Activated CD4-positive, alpha-beta memory T cell treated with anti-CD3 and anti-CD28 coated beads for 36 hours (primary cell): ENCODE data around the gene PTPRN2. TPM values are rescaled to one million over a fixed set of nuclear protein-coding genes. Genes with fewer than 3 reads are reported as not detected.
"Not testable (repeated sequence)": the region's sequence is repeated elsewhere in the genome, so short reads cannot be mapped to it uniquely, and the experiment has no call there.

Source experiments
- CTCF ChIA-PET: fragments of 350-600 bp; sonication (Branson Sonifier 250); formaldehyde crosslinking; loops from one replicate; lab custom pipeline; 2021; ENCODE audit warnings: antibody characterized with exemption, inconsistent platforms; lab: Charles Lee
- POLR2A ChIA-PET: fragments of 350-600 bp; sonication (Branson Sonifier 250); formaldehyde crosslinking; loops from one replicate; lab custom pipeline; 2021; ENCODE audit warnings: antibody characterized with exemption; lab: Charles Lee
- DNase-seq: peaks from one replicate; pipeline ENCODE4 v3.0.0-alpha.2; 2020
- H3K27ac Mint-ChIP-seq: one replicate; pipeline ENCODE4 v1.8.0; 2021; ENCODE audit warnings: mixed read lengths
- H3K27me3 Mint-ChIP-seq: one replicate; pipeline ENCODE4 v1.8.0; 2021; ENCODE audit warnings: mixed read lengths
- H3K36me3 Mint-ChIP-seq: one replicate; pipeline ENCODE4 v1.8.0; 2021; ENCODE audit warnings: mixed read lengths
- H3K4me1 Mint-ChIP-seq: one replicate; pipeline ENCODE4 v1.8.0; 2021; ENCODE audit warnings: low read depth, mixed read lengths
- H3K4me3 Mint-ChIP-seq: one replicate; pipeline ENCODE4 v1.8.0; 2021; ENCODE audit warnings: mild to moderate bottlenecking, mixed read lengths
- H3K9me3 Mint-ChIP-seq: one replicate; pipeline ENCODE4 v1.8.0; 2021; ENCODE audit warnings: mixed read lengths
- intact Hi-C: fragments of 100-400 bp; cut with micrococcal nuclease; formaldehyde crosslinking; loops from one replicate; pipeline ENCODE4 v1.15.1; 2023
- total RNA-seq, 2 experiments: library from RNA; stranded (reverse); gene quantifications; one replicate each; pipeline ENCODE4 v1.2.3, GENCODE V29; 2021

PTPRN2 gene
- total RNA-seq, 2 experiments from 2014 or later = 0.51 to 0.64 TPM

DNA sequence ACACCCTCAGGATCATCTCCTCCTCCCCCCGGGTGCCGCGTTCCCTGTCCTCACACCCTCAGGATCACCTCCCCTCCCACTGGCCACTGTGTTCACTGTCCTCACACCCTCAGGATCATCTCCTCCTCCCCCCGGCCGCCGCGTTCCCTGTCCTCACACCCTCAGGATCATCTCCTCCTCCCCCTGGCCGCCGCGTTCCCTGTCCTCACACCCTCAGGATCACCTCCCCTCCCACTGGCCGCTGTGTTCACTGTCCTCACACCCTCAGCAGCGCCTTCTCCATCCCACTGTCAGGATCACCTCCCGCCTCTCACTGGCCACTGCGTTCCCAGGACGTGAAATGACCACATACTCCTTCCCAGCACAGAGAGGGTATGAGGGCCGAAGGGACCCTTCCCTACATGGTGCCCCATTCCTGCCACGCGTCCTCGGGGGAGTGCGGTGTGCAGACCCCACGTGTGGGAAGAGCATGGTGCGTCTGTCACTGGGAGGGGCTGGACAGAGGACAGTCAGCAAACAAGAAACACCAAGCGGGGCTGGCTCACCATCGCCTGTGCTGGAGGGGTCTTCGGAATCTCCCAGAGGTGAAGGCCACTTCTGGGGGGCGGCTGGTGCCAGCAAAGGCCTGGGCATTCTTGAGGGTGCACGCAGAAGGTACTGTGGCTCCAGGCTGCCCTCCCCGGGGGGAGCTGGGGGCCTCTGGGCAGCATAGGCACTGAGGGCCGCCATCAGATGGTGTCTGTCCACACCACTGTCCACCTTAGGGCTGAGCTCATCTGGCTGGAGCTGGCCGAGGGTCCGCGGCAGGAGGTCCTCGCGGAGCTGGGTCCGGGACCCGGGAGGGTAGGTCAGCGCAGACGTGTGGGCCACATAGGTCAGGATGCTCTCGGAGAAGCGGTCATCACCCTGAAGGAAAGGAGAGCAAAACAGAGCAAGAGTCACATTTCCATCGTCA is 421.0 kb downstream of the PTPRN2 start:
- Mint-ChIP-seq H3K27me3 (no peaks in the 10 kb centered on the region), H3K4me3 (no peak overlapping the region)
- POLR2A ChIA-PET = no interaction called here

DNA sequence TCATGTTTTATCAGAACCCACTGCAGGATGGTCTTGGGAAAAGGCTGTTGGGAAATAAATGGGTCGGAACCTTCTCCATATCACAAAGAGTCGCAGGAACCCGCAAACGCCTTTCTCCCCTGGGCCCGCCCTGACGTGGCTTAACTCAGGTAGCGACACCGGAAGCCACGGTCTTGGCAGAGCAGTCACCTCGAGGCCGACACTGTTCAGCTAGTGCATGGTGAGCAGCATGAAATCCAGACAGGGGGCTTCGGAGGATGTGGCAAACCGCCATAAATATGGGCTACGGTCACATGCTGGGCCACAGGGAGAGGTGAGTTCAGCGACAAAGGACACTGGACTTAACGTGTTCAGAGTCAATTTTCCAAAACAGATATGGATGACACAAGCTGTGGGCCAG is 421.9 kb downstream of the PTPRN2 start:
- ChIA-PET POLR2A (no interaction called here), CTCF (no interaction called here)
- no peak for DNase-seq
- Mint-ChIP-seq H3K9me3 (no peaks in the 10 kb centered on the region), H3K27me3 (no peaks in the 10 kb centered on the region), H3K27ac (no peak overlapping the region), H3K36me3 (no peaks in the 10 kb centered on the region), H3K4me1 (no peaks in the 10 kb centered on the region), H3K4me3 (no peak overlapping the region)
- intact Hi-C loops = no loop called here

More for the DNA sequence above, 421.0 kb downstream of the PTPRN2 start:
- no peak for DNase-seq
- Mint-ChIP-seq H3K36me3 (no peaks in the 10 kb centered on the region), H3K9me3 (no peaks in the 10 kb centered on the region), H3K27ac (no peak overlapping the region), H3K4me1 (no peaks in the 10 kb centered on the region)
- CTCF ChIA-PET = no interaction called here
- intact Hi-C loops = no loop called here

DNA sequence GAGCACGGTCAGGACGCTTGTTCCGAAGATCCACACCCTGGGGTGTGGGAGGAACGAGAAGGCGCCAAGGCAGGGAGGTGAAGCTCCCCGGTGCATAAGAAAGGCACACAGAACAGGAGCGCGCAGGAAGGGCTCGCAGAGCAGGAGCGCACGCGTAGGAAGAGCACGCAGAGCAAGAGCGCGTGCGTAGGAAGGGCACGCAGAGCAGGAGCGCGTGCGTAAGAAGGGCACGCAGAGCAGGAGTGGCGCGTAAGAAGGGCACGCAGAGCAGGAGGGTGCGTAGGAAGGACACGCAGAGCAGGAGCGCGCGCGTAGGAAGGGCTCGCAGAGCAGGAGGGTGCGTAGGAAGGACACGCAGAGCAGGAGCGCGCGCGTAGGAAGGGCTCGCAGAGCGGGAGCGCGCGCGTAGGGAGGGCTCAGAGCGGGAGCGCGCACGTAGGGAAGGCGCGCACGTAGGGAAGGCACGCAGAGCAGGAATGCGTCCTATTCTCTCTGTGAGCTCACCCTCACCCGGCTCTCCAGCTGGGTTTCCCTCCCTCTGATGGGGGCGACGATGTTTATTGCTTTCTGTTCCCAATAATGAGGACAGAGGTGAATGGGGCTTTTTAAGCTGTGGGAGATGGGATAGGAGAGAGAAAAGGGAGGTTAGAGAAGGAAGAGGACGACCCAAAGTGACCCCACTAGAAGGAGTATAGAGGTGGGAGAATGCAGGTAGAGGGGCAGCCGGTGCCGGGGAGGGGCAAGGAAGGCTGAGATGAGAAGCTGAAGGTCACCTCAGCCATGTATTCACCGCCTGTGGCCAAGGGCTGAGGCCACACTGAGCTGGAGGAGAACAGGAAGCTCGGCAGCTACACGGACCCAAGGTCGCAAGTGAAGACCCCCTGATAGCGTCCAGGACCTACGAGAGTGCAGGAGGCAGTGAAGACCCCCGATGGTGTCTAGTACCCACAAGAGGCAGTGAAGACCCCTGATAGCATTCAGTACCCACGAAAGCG is 423.2 kb downstream of the PTPRN2 start:
- H3K9me3 Mint-ChIP-seq = no peaks in the 10 kb centered on the region
- no peak overlapping the region for H3K4me3 Mint-ChIP-seq
- CTCF ChIA-PET = no interaction called here

DNA sequence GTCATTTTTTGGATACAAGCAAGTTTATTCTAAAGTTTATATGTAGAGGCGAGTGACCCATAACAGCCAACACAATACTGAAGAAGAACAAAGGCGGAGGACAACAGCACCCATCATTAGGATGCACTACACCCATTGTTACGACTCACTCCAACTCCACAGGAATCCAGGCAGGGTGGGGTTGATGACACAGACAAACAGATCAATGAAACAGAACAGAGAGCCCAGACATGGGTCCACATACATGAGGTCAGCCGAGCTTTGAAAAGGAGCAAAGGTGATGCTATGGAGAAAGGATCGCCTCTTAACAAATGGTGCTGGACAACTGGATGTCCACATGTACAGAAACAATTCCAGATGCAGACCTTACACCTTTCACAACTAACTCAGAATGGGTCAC is 426.4 kb downstream of the PTPRN2 start:
- Mint-ChIP-seq H3K27ac (no peak overlapping the region), H3K36me3 (no peaks in the 10 kb centered on the region), H3K27me3 (no peaks in the 10 kb centered on the region), H3K4me3 (no peak overlapping the region), H3K4me1 (no peaks in the 10 kb centered on the region), H3K9me3 (no peaks in the 10 kb centered on the region)
- POLR2A ChIA-PET = no interaction called here
- intact Hi-C loops = no loop called here
- no peak for DNase-seq
- CTCF ChIA-PET = no interaction called here

More for the DNA sequence above, 423.2 kb downstream of the PTPRN2 start:
- Mint-ChIP-seq H3K27ac (no peak overlapping the region), H3K4me1 (no peaks in the 10 kb centered on the region), H3K27me3 (no peaks in the 10 kb centered on the region), H3K36me3 (no peaks in the 10 kb centered on the region)
- intact Hi-C loops = no loop called here
- no peak for DNase-seq
- POLR2A ChIA-PET = no interaction called here

DNA sequence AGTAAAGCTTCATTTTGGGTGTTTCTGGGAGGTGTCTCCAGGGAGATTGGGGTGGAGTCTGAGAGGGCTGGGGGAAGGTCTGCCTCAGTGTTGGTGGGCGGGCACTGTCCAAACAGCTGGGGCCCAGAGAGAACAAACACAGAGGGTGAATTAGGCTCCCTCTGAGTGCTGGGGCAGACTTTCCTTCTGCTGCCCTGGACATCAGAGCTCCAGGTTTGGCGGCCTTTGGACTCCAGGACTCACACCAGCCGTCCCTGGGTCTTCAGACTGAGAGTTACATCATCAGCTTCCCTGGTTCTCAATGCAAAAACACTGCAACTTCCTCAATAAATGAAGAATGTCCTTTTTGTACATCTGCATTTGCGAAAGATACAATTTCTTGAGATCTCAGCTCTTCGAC is 427.4 kb downstream of the PTPRN2 start:
- H3K27ac Mint-ChIP-seq = no peak overlapping the region
- no peaks in the 10 kb centered on the region for H3K36me3 Mint-ChIP-seq
- intact Hi-C loops = no loop called here
- H3K4me1 Mint-ChIP-seq = no peaks in the 10 kb centered on the region
- ChIA-PET CTCF (no interaction called here), POLR2A (no interaction called here)
- no peaks in the 10 kb centered on the region for H3K27me3 Mint-ChIP-seq
- no peak overlapping the region for H3K4me3 Mint-ChIP-seq
- no peak for DNase-seq
- H3K9me3 Mint-ChIP-seq = peaks cover 5% of the 10 kb centered on the region

DNA sequence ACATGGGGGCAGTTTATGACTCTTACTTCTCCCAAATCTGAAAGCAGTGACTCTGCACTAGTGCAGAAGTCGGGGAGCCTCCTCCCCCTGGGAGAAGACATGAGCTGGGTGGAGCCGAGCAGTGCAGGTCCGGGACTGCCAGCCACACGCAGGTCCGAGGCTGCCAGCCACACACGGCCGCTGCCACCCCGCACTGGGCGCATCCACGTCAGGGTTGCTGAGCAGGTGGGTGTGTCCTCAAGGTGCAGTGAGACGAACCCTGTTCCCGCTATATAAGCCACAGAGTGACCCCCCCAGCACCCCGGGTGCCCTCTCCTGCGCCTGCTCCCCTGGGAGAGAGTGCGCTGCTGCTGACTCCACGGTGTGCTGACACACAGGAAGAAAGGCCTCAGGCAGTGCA is 430.2 kb downstream of the PTPRN2 start:
- no peaks in the 10 kb centered on the region for H3K36me3 Mint-ChIP-seq
- no peak overlapping the region for H3K4me3 Mint-ChIP-seq
- no peaks in the 10 kb centered on the region for H3K4me1 Mint-ChIP-seq
- POLR2A ChIA-PET = no interaction called here
- DNase-seq = no peak
- CTCF ChIA-PET = no interaction called here
- H3K27ac Mint-ChIP-seq = no peak overlapping the region
- peaks cover 5% of the 10 kb centered on the region for H3K9me3 Mint-ChIP-seq
- intact Hi-C loops = no loop called here
- H3K27me3 Mint-ChIP-seq = no peaks in the 10 kb centered on the region

DNA sequence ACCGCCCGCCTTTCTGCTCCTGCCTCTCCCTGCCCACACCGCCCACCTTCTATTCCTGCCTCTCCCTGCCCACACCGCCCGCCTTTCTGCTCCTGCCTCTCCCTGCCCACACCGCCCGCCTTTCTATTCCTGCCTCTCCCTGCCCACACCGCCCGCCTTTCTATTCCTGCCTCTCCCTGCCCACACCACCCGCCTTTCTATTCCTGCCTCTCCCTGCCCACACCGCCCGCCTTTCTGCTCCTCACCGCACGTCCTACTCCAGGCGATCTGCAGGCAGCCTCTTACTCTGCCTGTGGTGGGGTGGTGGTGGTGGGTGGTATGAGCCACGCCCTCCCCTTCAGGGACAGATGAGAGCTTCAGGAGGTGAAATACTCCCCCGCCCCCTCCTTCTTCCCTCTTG is 436.4 kb downstream of the PTPRN2 start:
- H3K9me3 Mint-ChIP-seq, intact Hi-C loops, H3K27ac Mint-ChIP-seq, H3K4me1 Mint-ChIP-seq, H3K4me3 Mint-ChIP-seq, H3K27me3 Mint-ChIP-seq, CTCF ChIA-PET, POLR2A ChIA-PET, H3K36me3 Mint-ChIP-seq: not testable (repeated sequence)
- peak; percentile 31 for DNase-seq

DNA sequence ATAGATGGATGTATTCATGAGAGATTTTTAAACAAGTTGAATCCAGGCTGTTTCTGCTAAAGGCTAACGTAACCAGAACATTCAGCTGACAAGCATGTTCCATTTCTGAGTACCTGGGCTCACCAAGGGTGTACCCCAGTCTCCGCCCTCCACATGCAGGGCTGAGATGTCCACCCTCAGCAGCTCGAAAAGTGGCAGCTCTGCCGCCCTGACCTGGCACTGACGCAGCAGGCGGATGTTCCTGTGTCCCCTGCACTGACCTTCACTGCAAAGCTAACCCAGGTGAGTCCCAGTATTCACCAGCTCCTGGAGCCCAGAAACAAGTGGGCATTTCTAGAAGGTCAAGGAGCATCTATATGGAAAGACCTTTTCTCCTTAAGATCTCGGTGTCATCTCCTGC is 437.4 kb downstream of the PTPRN2 start:
- no peak for DNase-seq
- H3K9me3 Mint-ChIP-seq = peaks cover 4% of the 10 kb centered on the region
- no peaks in the 10 kb centered on the region for H3K36me3 Mint-ChIP-seq
- ChIA-PET POLR2A (no interaction called here), CTCF (no interaction called here)
- H3K27ac Mint-ChIP-seq = no peak overlapping the region
- H3K4me3 Mint-ChIP-seq = no peak overlapping the region
- H3K4me1 Mint-ChIP-seq = no peaks in the 10 kb centered on the region
- intact Hi-C loops = no loop called here
- no peaks in the 10 kb centered on the region for H3K27me3 Mint-ChIP-seq

DNA sequence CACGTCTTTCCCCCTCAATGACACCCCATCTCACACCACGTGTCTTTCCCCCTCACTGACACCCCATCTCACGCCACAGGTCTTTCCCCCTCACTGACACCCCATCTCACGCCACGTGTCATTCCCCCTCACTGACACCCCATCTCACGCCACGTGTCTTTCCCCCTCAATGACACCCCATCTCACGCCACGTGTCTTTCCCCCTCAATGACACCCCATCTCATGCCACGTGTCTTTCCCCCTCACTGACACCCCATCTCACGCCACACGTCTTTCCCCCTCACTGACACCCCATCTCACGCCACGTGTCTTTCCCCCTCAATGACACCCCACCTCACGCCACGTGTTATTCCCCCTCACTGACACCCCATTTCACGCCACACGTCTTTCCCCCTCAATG is 440.2 kb downstream of the PTPRN2 start:
- H3K4me3 Mint-ChIP-seq, H3K27me3 Mint-ChIP-seq, H3K36me3 Mint-ChIP-seq, H3K9me3 Mint-ChIP-seq, intact Hi-C loops, H3K4me1 Mint-ChIP-seq, H3K27ac Mint-ChIP-seq, POLR2A ChIA-PET, DNase-seq, CTCF ChIA-PET: not testable (repeated sequence)

DNA sequence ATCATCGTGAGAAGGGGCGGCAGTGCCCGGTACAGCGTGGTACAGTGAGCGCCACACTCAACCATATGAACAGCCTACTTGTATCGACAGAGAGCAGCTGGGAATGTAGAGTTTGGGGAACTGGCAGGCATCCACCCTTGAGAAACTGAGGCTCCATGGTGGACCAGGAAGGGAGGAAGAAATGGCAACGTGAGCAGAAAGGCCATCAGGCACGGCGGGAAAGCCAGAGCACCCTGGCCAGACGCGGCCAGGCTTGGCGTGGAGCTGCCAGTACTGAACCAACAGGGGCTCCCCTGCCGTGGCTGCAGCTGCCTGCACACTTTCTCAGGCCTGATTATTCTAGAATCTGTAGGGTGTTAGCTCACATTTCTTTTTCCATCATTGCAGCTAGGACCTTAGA is 442.3 kb downstream of the PTPRN2 start:
- ChIA-PET CTCF (no interaction called here), POLR2A (no interaction called here)
- H3K4me1 Mint-ChIP-seq = no peaks in the 10 kb centered on the region
- no peak for DNase-seq
- no peaks in the 10 kb centered on the region for H3K36me3 Mint-ChIP-seq
- H3K4me3 Mint-ChIP-seq = no peak overlapping the region
- H3K27me3 Mint-ChIP-seq = no peaks in the 10 kb centered on the region
- H3K9me3 Mint-ChIP-seq = peaks cover 7% of the 10 kb centered on the region
- intact Hi-C loops = no loop called here
- no peak overlapping the region for H3K27ac Mint-ChIP-seq

DNA sequence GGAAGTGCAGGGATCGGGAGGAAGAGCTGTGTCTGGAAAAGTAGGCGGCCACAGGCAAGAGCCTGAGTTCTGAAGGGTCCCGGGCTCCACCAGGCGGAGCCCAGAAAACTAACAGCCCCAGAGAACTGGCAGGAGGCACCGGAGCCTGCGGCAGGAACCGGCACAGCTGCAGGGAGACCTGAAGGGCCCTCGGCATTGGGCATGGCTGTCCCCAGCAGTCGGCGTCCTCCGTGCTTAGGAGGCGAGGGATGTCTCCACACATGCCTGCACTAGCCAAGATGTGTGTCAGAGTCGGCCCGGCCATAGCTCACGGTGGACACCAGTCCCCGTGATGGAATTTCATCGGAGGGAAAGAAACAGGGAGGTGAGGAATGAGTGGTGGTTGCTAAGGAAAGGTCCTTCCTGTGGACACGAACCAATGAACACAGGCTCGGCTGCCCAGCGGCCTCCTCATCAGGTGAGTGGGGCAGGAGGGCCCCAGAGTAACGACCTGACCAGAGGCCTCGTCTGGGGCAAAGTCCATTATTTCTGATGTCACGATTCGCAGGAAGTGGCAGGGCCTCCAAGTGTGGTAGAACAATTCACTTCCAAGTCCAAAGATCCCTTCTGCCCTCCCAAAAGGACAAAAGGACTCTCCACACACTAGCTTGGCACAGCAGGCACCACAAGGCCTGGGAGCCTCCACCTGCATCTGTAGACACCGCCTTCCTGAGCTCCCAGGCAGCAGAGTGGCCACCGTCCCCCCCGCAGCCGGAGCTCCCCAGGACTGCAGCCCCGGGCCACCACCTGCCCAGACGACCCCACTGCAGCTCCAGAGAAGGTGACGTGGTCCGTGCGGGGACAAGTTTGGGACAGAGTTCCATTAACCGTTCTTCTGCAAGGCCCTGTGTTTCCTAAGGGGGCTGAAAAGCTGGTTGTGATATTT is 444.2 kb downstream of the PTPRN2 start:
- Mint-ChIP-seq H3K27ac (no peak overlapping the region), H3K4me3 (no peak overlapping the region), H3K27me3 (no peaks in the 10 kb centered on the region), H3K4me1 (no peaks in the 10 kb centered on the region), H3K36me3 (no peaks in the 10 kb centered on the region), H3K9me3 (peaks cover 7% of the 10 kb centered on the region)
- DNase-seq = no peak
- CTCF ChIA-PET = no interaction called here
- intact Hi-C loops = no loop called here
- POLR2A ChIA-PET = no interaction called here
